ENCODE measurements around the gene HOXC5. TPM values are rescaled to one million over a fixed set of nuclear protein-coding genes. Genes with fewer than 3 reads are reported as not detected.

HOXC5 gene
- total RNA-seq, 1 experiment from 2014 or later: not detected

DNA sequence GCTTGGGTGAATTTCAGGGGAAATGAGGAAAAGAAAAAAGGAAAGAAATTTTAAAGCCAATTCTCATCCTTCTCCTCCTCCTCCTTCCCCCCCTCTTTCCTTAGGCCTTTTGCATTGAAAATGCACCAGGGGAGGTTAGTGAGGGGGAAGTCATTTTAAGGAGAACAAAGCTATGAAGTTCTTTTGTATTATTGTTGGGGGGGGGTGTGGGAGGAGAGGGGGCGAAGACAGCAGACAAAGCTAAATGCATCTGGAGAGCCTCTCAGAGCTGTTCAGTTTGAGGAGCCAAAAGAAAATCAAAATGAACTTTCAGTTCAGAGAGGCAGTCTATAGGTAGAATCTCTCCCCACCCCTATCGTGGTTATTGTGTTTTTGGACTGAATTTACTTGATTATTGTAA, 22.7 kb downstream of the HOXC5 start:
- peaks cover 9% of the 10 kb centered on the region for H3K36me3 Mint-ChIP-seq (ENCODE audit: insufficient read depth, unreplicated experiment)
- H3K4me3 Mint-ChIP-seq (ENCODE audit: low read depth, unreplicated experiment): no peak overlapping the region
- BruUV-seq (replicated peaks): no TSS peak
- CTCF ChIA-PET: interaction anchor here (0.6 to 0.9 kb wide), 2 partner anchors 134 to 252 kb away, joined by 3 to 6 read pairs; partner anchors contain the start of gene SMUG1
- no peak for DNase-seq
- no peaks in the 10 kb centered on the region for H3K4me1 Mint-ChIP-seq (ENCODE audit: low read depth, unreplicated experiment)
- intact Hi-C loops (cut with micrococcal nuclease; ENCODE audit: unreplicated experiment): no loop called here
- TF ChIP-seq CTCF (IDR thresholded peaks at IDR 0.05; ENCODE audit: unreplicated experiment): no peak
- no peaks in the 10 kb centered on the region for H3K9me3 Mint-ChIP-seq (ENCODE audit: low read depth, unreplicated experiment)
- H3K27ac Mint-ChIP-seq (ENCODE audit: unreplicated experiment): no peak overlapping the region
- peaks cover 98% of the 10 kb centered on the region for H3K27me3 Mint-ChIP-seq (ENCODE audit: unreplicated experiment)

GRCh38 chr12:54056110-54056509, 23.3 kb downstream of the HOXC5 start:
- peaks cover 9% of the 10 kb centered on the region for H3K36me3 Mint-ChIP-seq (ENCODE audit: insufficient read depth, unreplicated experiment)
- H3K27me3 Mint-ChIP-seq (ENCODE audit: unreplicated experiment): peaks cover 98% of the 10 kb centered on the region
- intact Hi-C loops (cut with micrococcal nuclease; ENCODE audit: unreplicated experiment): no loop called here
- no peaks in the 10 kb centered on the region for H3K9me3 Mint-ChIP-seq (ENCODE audit: low read depth, unreplicated experiment)
- no peak for DNase-seq
- no TSS peak for BruUV-seq (replicated peaks)
- H3K27ac Mint-ChIP-seq (ENCODE audit: unreplicated experiment): no peak overlapping the region
- H3K4me1 Mint-ChIP-seq (ENCODE audit: low read depth, unreplicated experiment): no peaks in the 10 kb centered on the region
- H3K4me3 Mint-ChIP-seq (ENCODE audit: low read depth, unreplicated experiment): no peak overlapping the region
- TF ChIP-seq CTCF (IDR thresholded peaks at IDR 0.05; ENCODE audit: unreplicated experiment): no peak
- CTCF ChIA-PET: interaction anchor here (0.6 to 0.9 kb wide), 2 partner anchors 133 to 253 kb away, joined by 3 to 6 read pairs; partner anchors contain the start of gene SMUG1

GRCh38 chr12:54058128-54058768, 25.4 kb downstream of the HOXC5 start:
- H3K36me3 Mint-ChIP-seq (ENCODE audit: insufficient read depth, unreplicated experiment): peaks cover 9% of the 10 kb centered on the region
- TF ChIP-seq CTCF (IDR thresholded peaks at IDR 0.05; ENCODE audit: unreplicated experiment): no peak
- BruUV-seq (replicated peaks): no TSS peak
- no peak overlapping the region for H3K4me3 Mint-ChIP-seq (ENCODE audit: low read depth, unreplicated experiment)
- CTCF ChIA-PET: interaction anchor here (0.6 to 0.9 kb wide), 2 partner anchors 25 to 49 kb away, joined by 3 to 7 read pairs; partner anchors contain the start of genes HOXC5 and HOXC8
- peaks cover 99% of the 10 kb centered on the region for H3K27me3 Mint-ChIP-seq (ENCODE audit: unreplicated experiment)
- no peak for DNase-seq
- intact Hi-C loops (cut with micrococcal nuclease; ENCODE audit: unreplicated experiment): no loop called here
- no peak overlapping the region for H3K27ac Mint-ChIP-seq (ENCODE audit: unreplicated experiment)
- no peaks in the 10 kb centered on the region for H3K4me1 Mint-ChIP-seq (ENCODE audit: low read depth, unreplicated experiment)
- H3K9me3 Mint-ChIP-seq (ENCODE audit: low read depth, unreplicated experiment): no peaks in the 10 kb centered on the region

DNA sequence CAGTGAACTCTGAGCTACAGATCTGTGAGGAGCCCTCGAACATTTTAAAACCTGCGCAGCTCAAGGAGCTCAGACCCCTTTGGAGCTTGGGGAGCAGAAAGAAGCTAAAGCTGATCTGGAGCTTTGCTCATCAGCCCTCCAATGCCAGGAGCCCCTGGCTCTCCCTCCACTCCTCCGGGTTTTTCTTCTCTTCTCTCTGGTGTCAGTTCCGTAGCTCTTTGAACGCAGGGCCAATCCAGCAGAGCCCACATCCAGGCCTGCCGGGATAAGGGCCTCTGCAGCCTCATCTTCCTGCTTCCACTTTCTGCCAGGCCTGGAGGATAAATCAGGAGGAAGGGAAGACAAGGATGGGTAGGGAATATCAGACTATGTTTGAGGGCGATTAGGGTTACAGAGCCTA, 26.8 kb downstream of the HOXC5 start:
- Mint-ChIP-seq H3K27me3 (ENCODE audit: unreplicated experiment) (peaks cover 94% of the 10 kb centered on the region), H3K4me3 (ENCODE audit: low read depth, unreplicated experiment) (no peak overlapping the region), H3K4me1 (ENCODE audit: low read depth, unreplicated experiment) (no peaks in the 10 kb centered on the region), H3K27ac (ENCODE audit: unreplicated experiment) (no peak overlapping the region), H3K9me3 (ENCODE audit: low read depth, unreplicated experiment) (no peaks in the 10 kb centered on the region), H3K36me3 (ENCODE audit: insufficient read depth, unreplicated experiment) (no peaks in the 10 kb centered on the region)
- BruUV-seq (replicated peaks): no TSS peak
- intact Hi-C loops (cut with micrococcal nuclease; ENCODE audit: unreplicated experiment): no loop called here
- no peak for TF ChIP-seq CTCF (IDR thresholded peaks at IDR 0.05; ENCODE audit: unreplicated experiment)
- CTCF ChIA-PET: no interaction called here
- DNase-seq: no peak
